ENCODE measurements around the gene CPVL.

DNA sequence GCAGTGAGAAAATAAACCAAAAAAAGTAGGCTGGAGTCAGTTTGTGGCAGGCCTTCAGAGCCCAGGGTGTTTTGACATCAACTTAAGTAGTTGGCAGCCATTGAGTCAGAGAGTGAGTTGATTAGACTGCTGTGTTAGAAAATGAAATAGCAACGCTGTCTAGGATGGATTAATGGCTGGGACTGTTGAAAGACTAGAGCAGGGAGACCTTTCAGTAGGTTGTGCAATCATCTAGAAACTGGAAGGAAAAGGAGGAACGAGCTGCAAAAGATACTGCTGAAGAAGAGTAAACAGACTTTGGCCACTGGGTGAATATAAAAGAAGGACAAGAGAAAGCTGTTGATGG, 159.6 kb downstream of the CPVL start:
- TF ChIP-seq CTCF (IDR thresholded peaks at IDR 0.05; ENCODE audit: control extremely low read depth in 1 of 3, insufficient read depth in 1 of 3, low read depth in 1 of 3, low read length in 3 of 3) (no peak), RNF2 (IDR thresholded peaks at IDR 0.05; ENCODE audit: borderline replicate concordance, low read depth, low read length, missing control alignments, poor library complexity, severe bottlenecking) (no peak), RAD21 (IDR thresholded peaks at IDR 0.05 in 1 of 2, conservative IDR thresholded peaks at IDR 0.05 in 1 of 2; ENCODE audit: low read depth in 2 of 2, low read length in 2 of 2) (no peak), ATF3 (IDR thresholded peaks at IDR 0.05; ENCODE audit: insufficient read depth, low read depth, low read length) (no peak), POLR2A (IDR thresholded peaks at IDR 0.05; ENCODE audit: control extremely low read depth in 1 of 2, low read depth in 2 of 2, low read length in 2 of 2) (no peak), EP300 (IDR thresholded peaks at IDR 0.05; ENCODE audit: borderline replicate concordance in 1 of 2, low read depth in 2 of 2, low read length in 2 of 2) (no peak), CBX5 (IDR thresholded peaks at IDR 0.05; ENCODE audit: low read depth, low read length) (no peak), NRF1 (IDR thresholded peaks at IDR 0.05; ENCODE audit: low read depth, low read length) (no peak), ASH2L (IDR thresholded peaks at IDR 0.05; ENCODE audit: low read length) (no peak), GABPA (IDR thresholded peaks at IDR 0.05; ENCODE audit: borderline replicate concordance, insufficient read depth, low read length) (no peak), POLR2AphosphoS5 (IDR thresholded peaks at IDR 0.05; ENCODE audit: low read depth, low read length) (no peak), TEAD4 (IDR thresholded peaks at IDR 0.05; ENCODE audit: low read depth, low read length) (no peak)

Data from H1 (cell line).